ENCODE measurements around the gene NR2F1-AS1. TPM values are rescaled to one million over a fixed set of nuclear protein-coding genes. Genes with fewer than 3 reads are reported as not detected.

The NR2F1-AS1 gene
- polyA plus RNA-seq, 3 donors = not detected

DNA sequence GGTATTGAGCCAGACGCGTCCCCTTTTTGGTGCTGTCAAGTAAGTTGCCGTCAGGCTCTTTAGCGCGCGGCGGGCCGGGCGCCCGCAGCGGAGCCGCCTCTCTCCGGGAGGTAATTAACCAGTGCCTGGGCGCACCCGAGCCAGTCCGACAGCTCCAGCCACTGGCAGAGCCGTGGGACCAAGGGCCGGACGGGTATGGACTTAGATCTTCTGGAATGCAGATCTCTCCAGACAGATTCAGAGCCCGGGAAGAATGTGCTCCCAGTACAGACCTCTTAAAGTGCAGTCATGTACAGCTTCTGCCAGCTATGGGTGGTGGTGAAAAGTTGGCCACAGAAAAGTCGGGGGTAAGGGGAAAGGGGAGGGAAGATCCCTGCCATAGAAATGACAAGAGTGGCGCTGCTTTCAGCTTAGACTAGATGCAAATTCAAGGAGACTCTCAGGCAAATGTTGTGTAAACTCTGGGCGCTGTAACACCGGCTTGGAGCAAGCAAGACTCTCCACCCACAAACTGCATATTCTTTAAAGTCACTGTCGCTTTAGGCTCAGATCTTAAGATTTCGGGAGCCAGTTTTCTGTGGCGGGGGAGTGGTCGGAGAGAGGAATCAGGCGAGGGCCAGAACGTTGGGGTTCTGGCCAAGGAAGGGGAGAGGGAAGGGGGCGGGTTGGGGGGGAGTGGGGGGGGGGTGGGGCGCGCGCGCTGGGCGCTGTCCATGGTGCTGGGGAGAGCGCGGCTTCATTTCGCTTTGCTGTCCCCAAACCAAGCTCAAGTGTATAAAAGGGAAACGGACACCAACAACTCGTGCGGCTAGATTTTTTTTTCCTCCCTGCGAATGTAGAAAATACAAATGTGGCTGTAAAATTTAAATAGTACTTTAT, 31.2 kb upstream of the NR2F1-AS1 start:
- Histone ChIP-seq H3K79me2 (ENCODE audit: insufficient read depth, low read length) (no peaks in the 10 kb centered on the region), H3K9ac (ENCODE audit: insufficient read depth, low read length, poor library complexity, severe bottlenecking) (no peak overlapping the region), H3K9me3 (replicated peaks in 1 of 2; ENCODE audit: control insufficient read depth in 1 of 2, insufficient read depth in 1 of 2, low read length in 2 of 2) (peaks cover 4 to 28% of the 10 kb centered on the region in 2 donors), H3K4me3 (replicated peaks in 1 of 3; ENCODE audit: low read depth in 2 of 3, low read length in 3 of 3) (no peak overlapping the region), H2AFZ (ENCODE audit: insufficient read depth, low read depth, low read length, poor library complexity, severe bottlenecking) (no peak overlapping the region), H3K27me3 (ENCODE audit: control insufficient read depth in 2 of 2, insufficient read depth in 2 of 2, low read length in 2 of 2) (peaks cover 93 to 98% of the 10 kb centered on the region in 2 donors), H3K27ac (ENCODE audit: low read depth in 1 of 2, low read length in 2 of 2) (no peak overlapping the region), H3K4me1 (ENCODE audit: control insufficient read depth in 1 of 2, insufficient read depth in 2 of 2, low read length in 2 of 2) (no peaks in the 10 kb centered on the region), H3K36me3 (replicated peaks in 1 of 2; ENCODE audit: control insufficient read depth in 1 of 2, insufficient read depth in 2 of 2, low read length in 2 of 2) (no peaks in the 10 kb centered on the region), H4K20me1 (ENCODE audit: insufficient read depth, low read length) (no peaks in the 10 kb centered on the region), H3K4me2 (replicated peaks; ENCODE audit: extremely low read depth, low read length, poor library complexity, severe bottlenecking) (no peak overlapping the region)
- intact Hi-C loops (cut with micrococcal nuclease) = no loop called here
- DNase-seq = no peak
- Mint-ChIP-seq H3K4me3 (peak overlapping the region in 1 of 2 donors; percentile 81), H3K27ac (peak overlapping the region in 1 of 7 donors; percentile 66), H3K4me1 (peaks cover 8% of the 10 kb centered on the region), H3K27me3 (ENCODE audit: low read depth in 3 of 3) (peaks cover 90 to 94% (median 93%) of the 10 kb centered on the region in 3 donors), H3K9me3 (peaks cover 0 to 14% (median 5%) of the 10 kb centered on the region in 7 donors), H3K36me3 (peaks cover 0 to 6% of the 10 kb centered on the region in 2 donors)
- WGBS (ENCODE audit: insufficient coverage) = 5% methylated on average over 19 of the region's 43 CpGs
- TF ChIP-seq, protein P1, sequence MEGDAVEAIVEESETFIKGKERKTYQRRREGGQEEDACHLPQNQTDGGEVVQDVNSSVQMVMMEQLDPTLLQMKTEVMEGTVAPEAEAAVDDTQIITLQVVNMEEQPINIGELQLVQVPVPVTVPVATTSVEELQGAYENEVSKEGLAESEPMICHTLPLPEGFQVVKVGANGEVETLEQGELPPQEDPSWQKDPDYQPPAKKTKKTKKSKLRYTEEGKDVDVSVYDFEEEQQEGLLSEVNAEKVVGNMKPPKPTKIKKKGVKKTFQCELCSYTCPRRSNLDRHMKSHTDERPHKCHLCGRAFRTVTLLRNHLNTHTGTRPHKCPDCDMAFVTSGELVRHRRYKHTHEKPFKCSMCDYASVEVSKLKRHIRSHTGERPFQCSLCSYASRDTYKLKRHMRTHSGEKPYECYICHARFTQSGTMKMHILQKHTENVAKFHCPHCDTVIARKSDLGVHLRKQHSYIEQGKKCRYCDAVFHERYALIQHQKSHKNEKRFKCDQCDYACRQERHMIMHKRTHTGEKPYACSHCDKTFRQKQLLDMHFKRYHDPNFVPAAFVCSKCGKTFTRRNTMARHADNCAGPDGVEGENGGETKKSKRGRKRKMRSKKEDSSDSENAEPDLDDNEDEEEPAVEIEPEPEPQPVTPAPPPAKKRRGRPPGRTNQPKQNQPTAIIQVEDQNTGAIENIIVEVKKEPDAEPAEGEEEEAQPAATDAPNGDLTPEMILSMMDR (IDR thresholded peaks at IDR 0.05) = no peak

DNA sequence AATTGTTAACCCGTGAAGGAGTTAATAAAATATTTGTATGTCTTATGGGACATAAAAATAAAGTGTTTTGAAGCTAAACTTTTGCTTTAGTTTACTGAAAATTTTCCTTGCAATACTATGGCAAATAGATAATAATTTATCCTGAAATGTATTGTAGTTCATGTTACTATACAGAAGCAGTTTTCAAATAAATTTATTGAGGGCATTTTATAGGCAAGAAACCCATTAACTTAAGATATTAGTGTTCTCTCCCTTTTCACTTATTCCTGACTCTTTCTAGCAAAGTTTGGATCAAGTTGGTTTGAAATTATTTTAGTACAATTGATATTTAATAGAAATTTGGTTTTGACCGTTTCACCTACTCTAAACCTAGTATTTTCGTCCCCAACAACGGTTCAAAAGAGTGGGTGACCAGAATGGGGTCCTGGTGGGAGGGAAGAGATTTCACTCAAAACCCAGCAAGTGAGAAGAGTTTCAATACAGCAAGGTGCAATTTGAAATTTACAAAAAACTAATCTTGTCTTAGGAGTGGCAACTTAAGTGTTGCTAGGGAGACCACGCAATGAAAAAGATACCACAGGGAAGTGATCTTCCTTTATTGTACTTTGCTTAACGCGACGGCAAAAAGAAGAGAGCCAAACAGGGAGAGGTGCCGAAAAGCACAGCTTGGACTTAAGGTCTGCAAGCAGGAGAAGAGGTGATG, 30.4 kb upstream of the NR2F1-AS1 start:
- peaks cover 0 to 14% (median 5%) of the 10 kb centered on the region in 7 donors for H3K9me3 Mint-ChIP-seq

More for the DNA sequence above, 30.4 kb upstream of the NR2F1-AS1 start:
- DNase-seq = no peak
- no peak overlapping the region for H3K27ac ChIP-seq (ENCODE audit: low read depth in 1 of 2, low read length in 2 of 2)
- H3K36me3 ChIP-seq (replicated peaks in 1 of 2; ENCODE audit: control insufficient read depth in 1 of 2, insufficient read depth in 2 of 2, low read length in 2 of 2) = no peaks in the 10 kb centered on the region
- H3K4me3 ChIP-seq (replicated peaks in 1 of 3; ENCODE audit: low read depth in 2 of 3, low read length in 3 of 3) = no peak overlapping the region
- Mint-ChIP-seq H3K36me3 (peaks cover 0 to 6% of the 10 kb centered on the region in 2 donors), H3K4me3 (peak overlapping the region in 1 of 2 donors; percentile 76), H3K4me1 (peaks cover 8% of the 10 kb centered on the region), H3K27ac (no peak overlapping the region), H3K27me3 (ENCODE audit: low read depth in 3 of 3) (peaks cover 86 to 98% (median 96%) of the 10 kb centered on the region in 3 donors)
- no peak overlapping the region for H3K4me2 ChIP-seq (replicated peaks; ENCODE audit: extremely low read depth, low read length, poor library complexity, severe bottlenecking)
- H3K9ac ChIP-seq (ENCODE audit: insufficient read depth, low read length, poor library complexity, severe bottlenecking) = no peak overlapping the region
- peaks cover 4 to 28% of the 10 kb centered on the region in 2 donors for H3K9me3 ChIP-seq (replicated peaks in 1 of 2; ENCODE audit: control insufficient read depth in 1 of 2, insufficient read depth in 1 of 2, low read length in 2 of 2)
- TF ChIP-seq, protein P1 (IDR thresholded peaks at IDR 0.05) = no peak
- intact Hi-C loops (cut with micrococcal nuclease) = no loop called here
- no peak overlapping the region for H2AFZ ChIP-seq (ENCODE audit: insufficient read depth, low read depth, low read length, poor library complexity, severe bottlenecking)
- no peaks in the 10 kb centered on the region for H3K79me2 ChIP-seq (ENCODE audit: insufficient read depth, low read length)
- no peaks in the 10 kb centered on the region for H3K4me1 ChIP-seq (ENCODE audit: control insufficient read depth in 1 of 2, insufficient read depth in 2 of 2, low read length in 2 of 2)
- peaks cover 98 to 99% of the 10 kb centered on the region in 2 donors for H3K27me3 ChIP-seq (ENCODE audit: control insufficient read depth in 2 of 2, insufficient read depth in 2 of 2, low read length in 2 of 2)
- H4K20me1 ChIP-seq (ENCODE audit: insufficient read depth, low read length) = no peaks in the 10 kb centered on the region
- WGBS (ENCODE audit: insufficient coverage) = 6% methylated on average over 5 of the region's 9 CpGs
